ENCODE measurements around the gene NUDT8.

GRCh38 chr11:67642173-67643120, 12.7 kb upstream of the NUDT8 start:
- TF ChIP-seq ZBTB33 (IDR thresholded peaks at IDR 0.05), result no peak
- no peak for TF ChIP-seq MTA2 (IDR thresholded peaks at IDR 0.05; ENCODE audit: low read depth)
- no peak for TF ChIP-seq EP300 (IDR thresholded peaks at IDR 0.05; ENCODE audit: borderline replicate concordance in 1 of 2, control insufficient read depth in 1 of 2, low read depth in 2 of 2, low read length in 2 of 2)
- TF ChIP-seq, protein P1, sequence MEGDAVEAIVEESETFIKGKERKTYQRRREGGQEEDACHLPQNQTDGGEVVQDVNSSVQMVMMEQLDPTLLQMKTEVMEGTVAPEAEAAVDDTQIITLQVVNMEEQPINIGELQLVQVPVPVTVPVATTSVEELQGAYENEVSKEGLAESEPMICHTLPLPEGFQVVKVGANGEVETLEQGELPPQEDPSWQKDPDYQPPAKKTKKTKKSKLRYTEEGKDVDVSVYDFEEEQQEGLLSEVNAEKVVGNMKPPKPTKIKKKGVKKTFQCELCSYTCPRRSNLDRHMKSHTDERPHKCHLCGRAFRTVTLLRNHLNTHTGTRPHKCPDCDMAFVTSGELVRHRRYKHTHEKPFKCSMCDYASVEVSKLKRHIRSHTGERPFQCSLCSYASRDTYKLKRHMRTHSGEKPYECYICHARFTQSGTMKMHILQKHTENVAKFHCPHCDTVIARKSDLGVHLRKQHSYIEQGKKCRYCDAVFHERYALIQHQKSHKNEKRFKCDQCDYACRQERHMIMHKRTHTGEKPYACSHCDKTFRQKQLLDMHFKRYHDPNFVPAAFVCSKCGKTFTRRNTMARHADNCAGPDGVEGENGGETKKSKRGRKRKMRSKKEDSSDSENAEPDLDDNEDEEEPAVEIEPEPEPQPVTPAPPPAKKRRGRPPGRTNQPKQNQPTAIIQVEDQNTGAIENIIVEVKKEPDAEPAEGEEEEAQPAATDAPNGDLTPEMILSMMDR (IDR thresholded peaks at IDR 0.05 in 2 of 3, conservative IDR thresholded peaks at IDR 0.05 in 1 of 3; ENCODE audit: control insufficient read depth in 2 of 3, extremely low read depth in 1 of 3, insufficient read depth in 1 of 3, low read depth in 3 of 3, low read length in 3 of 3), result no peak
- TF ChIP-seq, protein P2, sequence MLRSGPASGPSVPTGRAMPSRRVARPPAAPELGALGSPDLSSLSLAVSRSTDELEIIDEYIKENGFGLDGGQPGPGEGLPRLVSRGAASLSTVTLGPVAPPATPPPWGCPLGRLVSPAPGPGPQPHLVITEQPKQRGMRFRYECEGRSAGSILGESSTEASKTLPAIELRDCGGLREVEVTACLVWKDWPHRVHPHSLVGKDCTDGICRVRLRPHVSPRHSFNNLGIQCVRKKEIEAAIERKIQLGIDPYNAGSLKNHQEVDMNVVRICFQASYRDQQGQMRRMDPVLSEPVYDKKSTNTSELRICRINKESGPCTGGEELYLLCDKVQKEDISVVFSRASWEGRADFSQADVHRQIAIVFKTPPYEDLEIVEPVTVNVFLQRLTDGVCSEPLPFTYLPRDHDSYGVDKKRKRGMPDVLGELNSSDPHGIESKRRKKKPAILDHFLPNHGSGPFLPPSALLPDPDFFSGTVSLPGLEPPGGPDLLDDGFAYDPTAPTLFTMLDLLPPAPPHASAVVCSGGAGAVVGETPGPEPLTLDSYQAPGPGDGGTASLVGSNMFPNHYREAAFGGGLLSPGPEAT (IDR thresholded peaks at IDR 0.05; ENCODE audit: low read depth), result no peak
- no peak for TF ChIP-seq ZBED1 (IDR thresholded peaks at IDR 0.05; ENCODE audit: borderline replicate concordance)
- no peak for TF ChIP-seq PBX3 (IDR thresholded peaks at IDR 0.05; ENCODE audit: insufficient replicate concordance, low read depth, low read length)
- TF ChIP-seq E4F1 (IDR thresholded peaks at IDR 0.05; ENCODE audit: borderline replicate concordance, partially characterized antibody), result no peak
- TF ChIP-seq EZH2 (IDR thresholded peaks at IDR 0.05; ENCODE audit: borderline replicate concordance, control insufficient read depth, low read depth, low read length), result no peak
